IPS-NIHi11 (cell line): Measurements from ENCODE around the gene BCLAF1.
"Not testable (repeated sequence)": the region's sequence is repeated elsewhere in the genome, so short reads cannot be mapped to it uniquely, and the experiment has no call there.

ENCODE experiments used
- DNase-seq: peaks from one replicate; pipeline ENCODE4 v3.0.0; 2012; ENCODE audit warnings: mixed read lengths, low spot score

The BCLAF1 gene

GRCh38 chr6:136249811-136250685 lies 39.6 kb downstream of the BCLAF1 start, which contains the start of gene MTFR2:
MTFR2 (minus strand) TSS chr6:136250311; CDS start chr6:136249099, 1,212 bp downstream.
- peak; percentile 96 for DNase-seq

GRCh38 chr6:136249336-136249735 lies 40.3 kb downstream of the BCLAF1 start:
- DNase-seq, result no peak

DNA sequence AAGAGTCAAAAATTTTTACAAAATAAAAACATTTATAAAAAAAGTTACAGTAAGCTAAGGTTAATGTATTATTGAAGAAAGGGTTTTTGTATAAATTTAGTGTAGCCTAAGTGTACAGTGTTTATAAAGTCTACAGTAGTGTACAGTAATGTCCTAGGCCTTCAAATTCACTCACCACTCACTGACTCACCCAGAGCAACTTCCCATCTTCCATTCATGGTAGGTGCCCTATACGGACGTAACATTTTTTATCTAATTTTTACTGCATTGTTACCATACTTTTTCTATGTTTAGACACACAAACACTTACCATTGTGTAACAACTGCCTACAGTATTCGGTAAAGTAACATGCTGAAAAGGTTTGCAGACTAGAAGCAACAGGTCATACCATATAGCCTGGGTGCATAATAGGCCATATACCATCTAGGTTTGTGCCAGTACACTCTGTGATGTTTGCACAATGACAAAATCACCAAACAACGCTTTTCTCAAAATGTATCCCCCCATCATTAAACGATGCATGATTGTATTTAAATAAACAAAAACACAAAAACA lies 45.5 kb downstream of the BCLAF1 start:
- no peak for DNase-seq

- no peak for DNase-seq
Measured at GRCh38 chr6:136236466-136237293, 53.0 kb downstream of the BCLAF1 start.

DNA sequence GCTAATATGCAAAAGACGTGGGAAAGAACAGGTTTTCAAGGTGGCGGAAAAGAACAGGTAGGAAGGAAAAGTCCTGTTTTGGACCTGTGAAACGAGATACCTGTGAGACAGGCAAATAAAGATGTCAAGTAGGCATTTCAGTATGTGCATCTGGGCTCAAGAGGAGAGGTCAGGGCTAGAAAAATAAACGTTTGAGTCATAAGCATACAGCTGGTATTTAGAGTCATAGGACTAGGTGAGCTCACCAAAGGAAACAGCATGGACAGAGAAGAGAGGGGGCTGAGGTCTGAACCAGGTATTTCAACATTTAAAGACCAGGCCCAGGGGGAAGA lies 54.4 kb downstream of the BCLAF1 start:
- no peak for DNase-seq

GRCh38 chr6:136232701-136233100 lies 56.9 kb downstream of the BCLAF1 start:
- no peak for DNase-seq

- no peak for DNase-seq
Measured at GRCh38 chr6:136230219-136230853, 59.3 kb downstream of the BCLAF1 start.

DNA sequence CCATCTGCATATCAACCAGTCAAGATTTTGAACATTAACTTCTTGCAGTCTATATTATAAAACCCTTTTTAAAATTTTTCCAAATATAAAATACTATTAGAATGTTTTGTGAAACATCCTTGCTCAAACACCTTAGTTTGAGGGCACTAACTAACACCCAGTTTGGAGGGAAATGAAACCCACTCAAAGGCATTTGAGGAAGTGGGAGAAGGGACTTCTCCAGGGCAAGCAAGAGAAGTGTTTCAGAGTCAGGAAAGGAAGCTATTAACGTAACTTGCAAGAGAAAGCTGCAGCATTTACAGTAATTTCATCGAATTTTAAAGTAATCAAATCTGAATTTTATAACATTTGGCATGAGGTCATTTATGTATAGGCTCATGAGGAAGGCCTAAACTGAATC lies 60.8 kb downstream of the BCLAF1 start:
- no peak for DNase-seq

- no peak for DNase-seq
Measured at GRCh38 chr6:136226674-136227377, 62.8 kb downstream of the BCLAF1 start.

DNA sequence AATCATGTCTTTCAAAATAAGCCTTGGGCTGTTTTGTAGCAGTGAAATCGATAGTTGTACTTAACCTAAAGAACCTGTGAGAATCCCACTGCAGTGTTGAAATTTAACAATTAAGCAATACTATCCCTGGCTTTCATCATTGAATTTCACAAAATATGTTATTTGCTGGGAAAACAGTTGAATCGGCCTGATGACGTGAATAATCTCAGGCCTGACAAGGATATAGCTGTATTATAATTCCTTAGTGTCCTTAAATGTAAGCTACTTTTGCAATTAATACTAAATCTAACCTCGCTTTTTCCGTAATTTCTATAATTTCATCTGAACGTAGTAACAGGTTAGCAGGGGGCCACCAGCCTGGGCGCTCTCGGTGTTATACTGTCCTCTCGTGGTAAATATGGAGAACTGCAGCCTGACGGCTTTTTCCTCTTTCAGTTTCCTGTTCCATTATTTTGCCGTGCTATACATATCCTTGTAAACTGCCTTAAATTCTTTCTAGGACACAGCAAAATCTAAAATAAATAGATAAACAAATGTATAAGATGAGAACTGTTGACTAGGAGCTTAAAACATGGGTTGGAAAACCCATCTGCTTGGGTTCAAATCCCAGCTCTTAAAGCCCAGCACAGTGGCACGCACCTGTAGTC lies 63.5 kb downstream of the BCLAF1 start:
- peak; percentile 75 for DNase-seq

DNA sequence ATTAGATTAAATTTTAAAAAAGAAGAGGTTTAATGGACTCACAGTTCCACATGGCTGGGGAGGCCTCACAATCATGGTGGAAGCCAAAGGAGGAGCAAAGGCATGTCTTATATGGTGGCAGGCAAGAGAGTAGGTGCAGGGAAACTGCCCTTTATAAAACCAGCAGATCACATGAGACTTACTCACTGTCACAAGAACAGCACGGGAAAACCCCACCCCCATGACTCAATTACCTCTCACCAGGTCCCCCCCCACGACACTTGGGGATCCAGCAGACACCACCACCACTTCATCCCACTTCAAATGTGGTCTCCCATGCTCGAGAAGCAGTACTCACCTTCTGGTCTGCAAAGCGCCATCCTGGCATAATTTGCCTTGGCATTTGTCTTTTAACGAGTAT lies 64.2 kb downstream of the BCLAF1 start:
- DNase-seq, result no peak

GRCh38 chr6:136224974-136225373 lies 64.7 kb downstream of the BCLAF1 start:
- DNase-seq, result not testable (repeated sequence)

DNA sequence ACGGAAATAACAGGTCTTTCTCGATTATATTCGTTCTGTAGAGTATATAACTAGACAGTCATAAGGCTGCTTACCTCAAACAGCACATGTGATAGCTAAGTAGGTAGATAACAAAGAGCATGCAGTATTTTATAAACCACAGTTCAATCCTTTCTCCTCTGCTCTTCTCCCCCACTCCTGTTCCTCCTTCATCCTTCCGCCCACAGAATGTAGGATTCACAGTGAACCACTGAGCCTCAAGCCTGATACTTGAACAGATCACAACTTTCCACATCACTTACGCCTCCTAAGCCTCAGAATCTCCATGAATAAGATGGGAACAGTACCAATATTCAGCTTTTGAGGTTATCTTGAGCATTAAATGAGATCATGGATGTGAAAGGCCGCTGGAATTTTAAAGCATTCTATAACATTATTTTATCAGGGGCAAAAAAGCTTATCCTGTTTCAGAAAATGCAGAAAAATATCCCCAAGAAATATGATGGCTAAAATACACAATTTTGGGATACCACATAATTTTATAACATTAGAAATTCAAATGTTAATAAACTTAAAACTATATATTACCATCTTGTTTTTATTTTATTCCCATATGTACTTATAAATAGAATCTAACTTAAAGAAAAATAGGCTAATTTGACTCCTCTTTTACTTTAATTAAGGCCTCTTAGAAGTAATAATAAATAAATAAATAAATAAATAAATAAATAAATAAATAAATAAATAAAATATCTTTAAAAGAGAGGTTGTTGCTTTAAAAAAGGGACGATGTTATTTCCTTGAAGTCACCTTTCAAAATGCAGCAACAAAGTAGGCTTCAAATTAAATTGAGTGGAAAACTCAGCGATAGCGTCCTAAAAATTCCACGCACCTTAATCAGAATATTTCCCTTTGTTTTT lies 72.9 kb downstream of the BCLAF1 start:
- DNase-seq, result no peak

DNA sequence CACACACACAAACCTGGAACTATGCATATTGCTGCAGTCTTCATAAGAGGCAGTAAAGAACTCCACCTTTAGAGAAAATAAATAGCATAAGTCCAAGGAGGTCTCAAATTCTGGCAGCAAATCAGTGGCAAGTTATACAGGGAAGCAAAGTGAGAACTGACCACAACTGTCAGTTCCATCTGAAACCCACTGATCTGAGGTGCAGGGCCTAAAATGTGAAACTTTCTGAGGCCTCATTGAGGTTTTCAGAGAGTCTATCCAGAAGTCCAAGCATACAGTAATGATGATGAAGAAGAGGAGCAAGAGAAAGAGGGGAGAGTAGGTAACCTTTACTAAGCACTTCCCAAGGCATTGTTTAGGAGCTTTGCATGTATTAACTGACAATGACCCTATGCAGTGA lies 75.8 kb downstream of the BCLAF1 start:
- DNase-seq, result no peak

GRCh38 chr6:136213012-136213539 lies 76.6 kb downstream of the BCLAF1 start:
- DNase-seq, result no peak

DNA sequence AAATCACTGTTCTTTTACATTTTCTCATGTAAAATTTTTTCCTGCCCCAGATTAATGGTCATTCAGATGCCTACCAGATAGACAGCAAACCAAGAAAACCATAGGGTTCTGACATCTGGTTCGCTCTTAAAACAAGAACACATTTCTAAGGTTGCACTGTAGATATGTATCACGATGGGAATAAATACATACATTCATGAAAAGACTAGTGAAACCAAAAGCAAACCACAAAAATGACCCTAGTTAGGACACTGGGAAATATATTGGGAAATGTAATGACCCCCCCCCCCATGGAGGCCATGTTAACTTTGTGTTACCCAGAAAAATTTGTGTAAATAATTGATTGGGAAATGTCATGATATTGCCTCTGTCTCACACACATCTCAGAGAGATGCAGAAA lies 77.0 kb downstream of the BCLAF1 start:
- DNase-seq, result no peak

DNA sequence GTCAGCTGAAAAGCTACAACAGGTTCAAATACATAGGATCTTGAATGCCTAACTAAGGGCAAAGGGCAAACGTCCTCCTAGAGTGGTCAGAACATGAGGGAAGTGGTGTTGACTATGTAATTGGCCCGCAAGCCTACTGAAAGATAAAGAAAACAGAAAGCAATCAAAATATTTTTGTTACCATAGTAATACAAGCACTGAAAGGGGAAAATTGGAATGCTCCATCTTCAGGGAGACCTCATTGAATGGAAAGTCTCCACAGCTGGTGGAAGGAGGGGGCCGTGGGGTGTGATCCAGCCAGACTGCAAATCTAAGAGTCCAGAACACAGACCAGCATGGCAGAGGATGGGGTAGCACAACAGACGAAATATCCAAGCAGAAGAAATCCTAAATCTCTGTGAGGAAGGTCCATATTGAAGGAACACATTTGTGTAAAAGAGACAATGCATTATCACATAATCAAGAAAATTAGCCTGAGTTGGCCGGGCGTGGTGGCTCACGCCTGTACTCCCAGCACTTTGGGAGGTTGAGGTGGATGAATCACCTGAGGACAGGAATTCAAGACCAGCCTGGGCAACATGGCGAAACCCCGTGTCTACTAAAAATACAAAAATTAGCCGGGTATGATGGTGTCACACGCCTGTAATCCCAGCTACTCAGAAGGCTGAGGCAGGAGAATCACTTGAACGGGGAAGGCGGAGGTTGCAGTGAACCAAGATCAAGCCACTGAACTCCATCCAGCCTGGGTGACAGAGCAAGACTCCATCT lies 79.1 kb downstream of the BCLAF1 start:
- no peak for DNase-seq

- DNase-seq, result no peak
Measured at GRCh38 chr6:136209496-136209895, 80.2 kb downstream of the BCLAF1 start.

- peak; percentile 39 for DNase-seq
Measured at GRCh38 chr6:136208783-136209182, 80.9 kb downstream of the BCLAF1 start.
